HG03342 (cell line): ENCODE data around the gene PITPNM3.

Experiments used
- ATAC-seq: cut with Tn5 transposase; IDR thresholded peaks from one replicate; pipeline ENCODE4 v1.9.1; 2021; ENCODE audit warnings: mild to moderate bottlenecking, moderate library complexity; ENCODE audit not compliant: unreplicated experiment

PITPNM3 gene

GRCh38 chr17:6551869-6552531 is 4.4 kb downstream of the PITPNM3 start:
- no peak for ATAC-seq

- ATAC-seq = no peak
Observed at GRCh38 chr17:6551356-6551755, 5.0 kb downstream of the PITPNM3 start.

DNA sequence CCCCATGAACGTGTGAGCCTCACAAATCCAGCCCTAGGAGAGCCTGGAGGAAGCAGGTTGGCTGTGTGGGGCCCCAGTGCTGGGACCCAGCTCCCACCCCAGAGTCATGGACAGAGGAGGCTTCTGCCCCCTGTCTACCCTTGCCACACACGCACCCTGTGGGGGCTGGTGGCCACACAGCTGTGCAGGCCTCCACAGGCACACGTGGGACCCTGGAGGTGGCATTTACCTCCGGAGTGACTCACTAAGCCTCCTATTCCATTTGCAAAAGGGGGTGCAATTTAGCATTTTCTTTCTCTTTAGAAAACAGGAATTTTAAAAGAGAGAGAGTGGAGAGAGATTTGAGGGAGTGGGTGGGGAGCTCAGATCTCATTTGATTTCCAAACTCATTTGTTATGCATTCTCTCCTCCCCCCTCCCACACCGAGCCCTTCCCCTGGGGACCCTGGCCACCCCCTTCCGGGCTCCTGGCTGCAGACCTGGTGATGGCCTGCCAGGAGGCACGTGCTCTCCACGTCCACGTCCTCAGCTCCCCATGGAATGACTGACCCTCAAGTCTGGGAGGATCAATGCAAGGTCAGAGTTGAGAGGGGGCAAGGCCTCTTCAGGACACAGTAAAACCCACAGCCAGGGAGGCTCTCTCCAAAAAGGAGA is 6.8 kb downstream of the PITPNM3 start:
- no peak for ATAC-seq

DNA sequence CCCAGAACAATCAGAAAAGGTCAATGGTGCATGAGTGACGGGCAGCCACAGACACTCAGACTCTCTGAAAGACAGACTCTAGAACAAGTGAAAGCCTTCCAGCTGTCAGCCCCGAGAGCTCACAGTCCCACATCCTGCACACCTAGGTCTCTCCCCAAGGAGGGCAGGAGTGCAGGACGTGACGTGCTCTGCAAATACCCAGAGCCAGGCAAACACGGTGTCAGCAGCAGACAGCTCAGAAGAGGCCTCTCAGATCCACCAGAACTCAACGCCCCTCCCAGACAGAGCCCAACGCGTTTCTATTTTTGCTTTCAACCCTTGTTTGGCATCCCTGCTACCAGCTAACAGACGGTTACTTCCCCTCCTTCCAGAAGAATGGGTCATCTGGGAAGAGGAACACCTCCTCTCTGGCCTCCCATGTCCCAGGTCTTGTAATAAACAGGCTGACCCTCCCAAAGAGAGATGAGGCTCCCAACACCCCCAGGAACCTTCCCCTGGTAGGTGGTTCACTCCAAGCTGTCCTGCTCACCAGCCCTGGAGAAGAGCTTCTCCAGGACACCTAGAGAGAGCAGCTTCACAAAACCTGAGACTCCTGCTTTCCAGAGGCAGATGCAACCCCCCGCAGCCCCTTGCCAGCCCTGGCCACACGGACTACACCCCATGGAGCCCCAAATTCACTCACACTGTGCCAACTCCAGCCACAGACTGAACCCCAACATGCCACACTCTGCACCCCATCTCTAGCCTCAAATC is 7.6 kb downstream of the PITPNM3 start:
- ATAC-seq = peak; percentile 62

DNA sequence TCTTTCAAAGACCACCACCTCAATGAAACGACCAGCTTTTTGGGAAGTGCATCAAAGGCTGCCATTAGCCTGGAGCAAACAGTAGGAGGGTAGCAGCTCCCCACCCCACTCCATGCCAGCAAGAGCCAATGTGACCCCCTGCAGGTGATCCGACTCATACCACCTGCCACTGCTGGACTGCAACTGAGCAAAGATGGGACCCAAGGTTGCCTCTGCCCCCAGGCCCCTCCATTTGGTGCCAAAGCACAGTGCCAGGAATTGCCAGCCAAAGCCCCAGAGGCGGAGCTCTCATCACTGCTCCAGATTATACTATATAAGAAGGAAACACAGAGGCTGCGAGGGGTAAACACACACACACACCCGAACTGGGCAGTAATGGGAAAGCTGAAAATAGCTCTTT is 8.3 kb downstream of the PITPNM3 start:
- peak; percentile 13 for ATAC-seq

GRCh38 chr17:6547336-6547735 is 9.0 kb downstream of the PITPNM3 start:
- no peak for ATAC-seq

- no peak for ATAC-seq
Observed at GRCh38 chr17:6546069-6546718, 10.2 kb downstream of the PITPNM3 start.

- no peak for ATAC-seq
Observed at GRCh38 chr17:6545291-6545690, 11.1 kb downstream of the PITPNM3 start.

GRCh38 chr17:6544011-6544370 is 12.4 kb downstream of the PITPNM3 start:
- no peak for ATAC-seq

DNA sequence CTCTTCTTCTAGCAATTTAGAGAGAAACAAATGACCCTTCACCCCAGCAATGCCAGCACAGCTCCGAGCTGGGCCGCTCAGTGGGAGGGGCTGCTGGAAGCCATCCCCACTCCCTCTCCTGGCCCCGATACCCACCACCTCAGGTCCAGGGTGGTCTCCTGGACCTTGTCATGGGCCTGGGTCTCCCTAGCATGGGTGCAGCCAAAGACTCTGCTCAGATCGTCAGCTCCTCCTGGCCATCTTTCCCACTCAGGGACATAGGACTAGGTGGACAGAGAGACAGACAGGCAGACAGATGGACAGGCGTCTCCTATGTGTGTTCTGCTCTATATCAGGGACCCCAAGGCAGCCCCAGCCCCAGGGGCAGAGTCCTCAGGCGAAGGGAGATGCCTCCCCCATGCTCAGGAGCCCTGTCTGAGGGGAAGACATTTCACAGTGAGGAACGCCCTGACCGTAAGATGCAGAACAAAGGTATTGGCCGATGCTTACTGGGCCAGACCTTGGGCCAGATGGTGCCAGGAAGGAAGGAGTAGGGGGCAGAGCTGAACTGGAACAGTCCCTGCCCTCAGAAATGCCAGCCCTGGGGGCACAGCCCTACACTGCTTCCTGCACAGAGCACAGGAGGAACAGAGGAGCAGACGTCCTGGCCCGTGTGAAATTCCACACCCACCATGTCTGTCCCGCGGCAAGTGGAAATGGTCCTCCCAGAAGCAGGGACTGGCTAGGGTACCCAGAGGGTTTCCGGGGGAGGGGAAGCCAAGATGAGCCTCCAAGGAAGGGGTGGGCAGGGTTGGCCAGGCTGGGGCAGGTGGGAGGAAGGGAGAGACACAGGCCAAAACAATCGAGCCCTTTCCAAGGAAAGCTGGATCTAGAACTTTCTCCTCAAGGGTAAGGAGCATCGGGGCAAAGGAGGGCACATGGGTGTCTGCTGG is 13.0 kb downstream of the PITPNM3 start:
- ATAC-seq = no peak

DNA sequence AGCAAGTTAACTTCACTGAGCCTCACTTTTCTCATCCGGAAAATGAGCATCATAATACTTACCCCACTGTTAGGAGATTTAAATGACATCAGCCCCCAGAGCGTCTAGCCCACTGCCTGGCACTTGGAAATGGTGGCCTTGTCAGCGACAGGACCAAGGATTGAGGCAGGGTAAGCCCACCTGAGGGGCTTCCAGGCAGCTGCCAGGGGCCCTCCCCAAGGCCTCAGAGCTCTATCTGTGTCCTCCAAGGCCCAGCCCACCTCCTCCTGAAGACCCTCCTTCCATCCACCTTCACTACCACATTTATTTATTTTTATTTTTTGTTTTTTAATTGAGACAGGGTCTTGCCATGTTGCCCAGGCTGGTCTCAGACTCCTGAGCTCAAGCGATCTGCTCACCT is 13.8 kb downstream of the PITPNM3 start:
- no peak for ATAC-seq

GRCh38 chr17:6541886-6542285 is 14.5 kb downstream of the PITPNM3 start:
- ATAC-seq = no peak

- ATAC-seq = no peak
Observed at GRCh38 chr17:6539871-6540270, 16.5 kb downstream of the PITPNM3 start.

DNA sequence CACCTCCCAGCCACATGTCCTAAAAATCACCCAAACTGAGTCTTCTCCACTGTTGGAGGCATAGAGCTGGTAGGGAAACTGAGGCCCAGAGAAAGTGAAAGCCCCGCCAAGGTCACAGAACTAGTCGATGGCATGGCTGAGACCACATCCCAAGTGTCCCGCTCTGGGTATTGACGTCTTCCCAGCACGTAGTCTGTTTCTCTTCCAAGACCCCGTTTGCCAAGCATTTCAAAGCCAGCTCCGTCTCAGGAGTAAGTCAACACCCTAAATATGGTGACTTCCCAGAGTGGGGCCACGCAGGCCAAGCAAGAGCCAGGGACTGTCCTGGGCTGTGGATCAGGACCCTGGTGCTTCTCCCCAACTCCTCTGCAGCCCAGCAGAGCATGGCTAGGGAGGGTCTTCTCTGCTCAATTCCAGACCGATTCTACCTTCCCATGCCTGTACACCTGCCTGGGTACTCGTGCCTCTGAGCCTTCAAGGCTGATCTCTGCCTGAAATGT is 19.7 kb downstream of the PITPNM3 start:
- no peak for ATAC-seq

GRCh38 chr17:6536053-6536452 is 20.3 kb downstream of the PITPNM3 start:
- ATAC-seq = no peak

DNA sequence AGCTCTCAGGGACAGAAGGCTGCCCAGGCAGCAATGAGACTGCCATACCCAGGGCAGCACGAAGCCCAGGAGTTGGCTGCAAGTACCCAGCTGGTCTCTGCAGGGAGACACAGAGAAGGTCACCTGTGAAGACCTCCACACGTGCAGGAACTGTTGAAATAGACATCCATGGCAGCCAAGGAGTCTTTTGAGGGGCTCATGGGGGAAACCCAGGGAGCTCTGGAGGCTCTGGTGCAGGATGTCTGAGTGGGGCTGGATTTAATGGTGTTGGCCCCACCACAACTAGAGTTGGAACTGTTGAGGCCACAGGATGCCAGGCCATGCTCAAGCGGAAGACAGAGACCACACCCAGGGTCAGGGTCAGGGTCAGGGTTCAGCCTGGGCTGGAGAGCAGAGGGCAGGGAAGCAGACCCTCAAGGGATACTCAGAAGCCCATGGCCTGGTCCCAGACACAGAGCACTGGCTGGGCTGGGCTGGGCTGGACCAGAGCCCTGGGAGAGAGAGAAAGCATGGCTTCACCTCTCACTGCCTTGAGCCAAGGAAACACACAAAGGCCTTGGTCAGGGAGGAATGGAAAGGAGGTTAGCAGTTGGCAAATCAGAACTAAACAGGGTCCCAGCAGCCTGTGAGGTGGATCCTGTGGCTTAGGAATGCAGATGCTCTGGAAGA is 21.4 kb downstream of the PITPNM3 start:
- no peak for ATAC-seq

- ATAC-seq = no peak
Observed at GRCh38 chr17:6532441-6532885, 23.9 kb downstream of the PITPNM3 start.

- no peak for ATAC-seq
Observed at GRCh38 chr17:6531575-6531974, 24.8 kb downstream of the PITPNM3 start.

- ATAC-seq = no peak
Observed at GRCh38 chr17:6530324-6530920, 25.9 kb downstream of the PITPNM3 start.
